ENCODE results near the gene TSEN54.

GRCh38 chr17:75525806-75526554 lies 9.7 kb downstream of the TSEN54 start:
- TF ChIP-seq CTCF (IDR thresholded peaks at IDR 0.05; ENCODE audit: low read length): no peak
- no peak for TF ChIP-seq EZH2 (optimal IDR thresholded peaks at IDR 0.05; ENCODE audit: low read depth, low read length)

All from MM.1S (cell line).